Naive B cell (primary cell): ENCODE measurements around the gene SPRYD3. TPM values are rescaled to one million over a fixed set of nuclear protein-coding genes. Genes with fewer than 3 reads are reported as not detected.

Experiments
- ATAC-seq, 2 donors: fragments of 150-1000 bp; cut with Tn5 transposase; 2 replicates each; pipeline ENCODE4 v1.10.0; 2021; ENCODE audit warnings: low read depth in 2 of 2, mild to moderate bottlenecking in 2 of 2, moderate library complexity in 2 of 2
- DNase-seq: peaks from one replicate; pipeline ENCODE4 v3.0.0; 2022
- H3K27ac Mint-ChIP-seq, 6 donors: one replicate each; pipeline ENCODE4 v1.8.0; 2020 to 2022; ENCODE audit warnings: mild to moderate bottlenecking in 6 of 6, mixed read lengths in 6 of 6, moderate library complexity in 5 of 6, inconsistent platforms in 2 of 6
- H3K27me3 Mint-ChIP-seq, 3 donors: one replicate each; pipeline ENCODE4 v1.8.0; 2021 to 2022; ENCODE audit warnings: mixed read lengths in 3 of 3, mild to moderate bottlenecking in 1 of 3
- H3K36me3 Mint-ChIP-seq, 2 donors: one replicate each; pipeline ENCODE4 v1.8.0; 2020 to 2022; ENCODE audit warnings: mixed read lengths in 2 of 2, inconsistent platforms in 1 of 2, mild to moderate bottlenecking in 1 of 2
- H3K4me1 Mint-ChIP-seq, 3 donors: one replicate each; pipeline ENCODE4 v1.8.0; 2020 to 2022; ENCODE audit warnings: mixed read lengths in 3 of 3, inconsistent platforms in 1 of 3, mild to moderate bottlenecking in 1 of 3, moderate library complexity in 1 of 3
- H3K4me3 Mint-ChIP-seq, 8 donors: one replicate each; pipeline ENCODE4 v1.8.0; 2020 to 2022; ENCODE audit warnings: mild to moderate bottlenecking in 8 of 8, mixed read lengths in 8 of 8, moderate library complexity in 8 of 8, inconsistent platforms in 2 of 8
- H3K9me3 Mint-ChIP-seq, 7 donors: one replicate each; pipeline ENCODE4 v1.8.0; 2020 to 2022; ENCODE audit warnings: mixed read lengths in 7 of 7, mild to moderate bottlenecking in 5 of 7, inconsistent platforms in 2 of 7, moderate library complexity in 1 of 7
- polyA plus RNA-seq, 6 donors: library from polyadenylated mRNA; unstranded; fragments of 300-500 nt; fragmentation: Illumina TruSeq; gene quantifications; one replicate each; pipeline ENCODE4 v1.2.3, GENCODE V29; 2021; ENCODE audit warnings: low read depth in 6 of 6

Gene SPRYD3
- polyA plus RNA-seq, 6 donors from 2014 or later, result 12.8 to 31.1 (median 23.2) TPM

DNA sequence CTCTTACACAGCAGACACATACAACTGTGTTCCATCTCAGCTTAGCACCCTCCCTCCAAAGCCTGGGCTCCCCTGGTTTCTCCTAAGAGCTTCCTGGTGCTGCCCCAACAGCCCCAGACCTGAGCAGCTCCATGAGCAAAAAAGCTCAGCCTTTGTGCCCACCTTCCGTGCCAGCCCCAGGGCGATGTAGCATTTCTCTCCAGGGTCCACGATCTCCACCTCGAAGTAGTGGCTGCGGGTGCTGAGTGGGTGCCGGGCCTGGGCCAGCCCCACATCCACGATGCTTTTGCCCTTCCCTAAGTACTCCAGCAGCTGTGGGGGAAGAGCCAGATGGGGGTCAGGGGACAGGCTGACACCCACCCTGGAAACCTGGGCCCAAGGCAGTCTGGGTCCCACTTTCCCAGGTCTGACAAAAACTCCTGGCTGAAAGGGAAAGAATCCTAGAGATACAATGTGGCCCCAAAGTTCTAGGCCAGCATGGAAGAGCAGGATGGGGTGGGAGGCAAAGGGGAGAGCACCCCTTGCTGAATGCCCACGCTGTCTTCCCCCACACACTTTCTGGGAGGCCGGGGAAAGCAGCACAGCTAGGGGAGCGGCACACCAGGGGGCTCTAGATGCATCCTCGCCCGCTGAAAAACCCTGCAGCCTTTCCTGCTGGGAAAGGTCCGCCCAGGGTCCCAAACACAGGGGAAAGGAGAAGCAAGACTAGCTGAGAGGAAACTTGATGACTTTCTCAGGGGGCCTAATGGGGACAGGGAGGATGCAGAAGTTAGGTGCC, 11.0 kb downstream of the SPRYD3 start:
- no peaks in the 10 kb centered on the region for H3K27me3 Mint-ChIP-seq
- H3K4me3 Mint-ChIP-seq, result no peak overlapping the region
- peaks cover 25 to 53% (median 33%) of the 10 kb centered on the region in 3 donors for H3K4me1 Mint-ChIP-seq
- H3K36me3 Mint-ChIP-seq, result peaks cover 3 to 10% of the 10 kb centered on the region in 2 donors
- ATAC-seq (no peak), DNase-seq (no peak)
- no peaks in the 10 kb centered on the region for H3K9me3 Mint-ChIP-seq
- peak overlapping the region in 1 of 6 donors; percentile 80 for H3K27ac Mint-ChIP-seq

DNA sequence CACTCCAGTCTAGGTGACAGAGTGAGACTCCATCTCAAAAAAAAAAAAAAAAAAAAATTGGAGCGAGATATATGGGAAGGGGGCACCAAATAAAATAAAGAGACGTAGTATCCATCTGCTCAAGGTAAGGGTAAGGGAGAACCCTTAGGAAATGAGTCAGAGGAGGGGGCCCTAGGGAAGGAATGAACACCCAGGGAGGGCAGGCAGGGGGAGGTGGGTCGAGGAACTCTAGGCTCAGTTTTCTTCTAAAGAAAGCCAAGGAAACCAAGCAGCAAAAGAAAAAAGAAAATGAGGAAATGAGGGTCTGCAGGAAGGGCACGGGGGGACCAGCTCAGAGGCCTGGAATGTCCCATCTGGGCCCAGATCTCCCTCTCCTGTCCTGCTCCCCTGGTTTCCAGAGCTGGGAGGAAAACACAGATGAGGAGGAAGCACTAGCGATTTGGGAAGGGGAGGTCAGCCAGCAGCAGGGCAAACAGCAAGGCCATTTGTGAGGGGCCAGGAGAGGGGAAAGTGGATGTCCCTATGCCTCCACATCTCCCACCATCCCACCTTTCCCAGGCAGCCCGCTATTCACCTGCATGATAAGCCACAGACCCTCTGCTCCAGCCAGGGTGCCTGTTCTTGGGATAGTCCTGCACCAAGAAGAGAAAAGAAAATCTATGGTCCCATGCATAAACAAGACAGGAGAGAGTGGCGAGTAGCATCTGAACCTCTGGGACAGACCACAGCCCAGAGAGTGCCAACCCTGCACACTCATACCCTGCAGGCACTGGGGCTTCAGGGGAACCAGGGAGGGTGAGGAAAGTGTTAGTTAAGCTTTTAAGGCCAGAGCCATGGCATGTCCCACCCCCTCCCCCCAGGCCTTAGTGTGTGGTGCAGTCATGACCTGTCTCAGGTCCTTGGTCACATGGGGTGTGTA, 11.9 kb downstream of the SPRYD3 start:
- no peak overlapping the region for H3K4me3 Mint-ChIP-seq
- peaks cover 3 to 10% of the 10 kb centered on the region in 2 donors for H3K36me3 Mint-ChIP-seq
- H3K4me1 Mint-ChIP-seq, result peaks cover 17 to 45% (median 24%) of the 10 kb centered on the region in 3 donors
- no peak for DNase-seq
- H3K9me3 Mint-ChIP-seq, result no peaks in the 10 kb centered on the region
- no peak for ATAC-seq
- H3K27me3 Mint-ChIP-seq, result no peaks in the 10 kb centered on the region
- peak overlapping the region in 2 of 6 donors; percentile 57 to 79 for H3K27ac Mint-ChIP-seq

DNA sequence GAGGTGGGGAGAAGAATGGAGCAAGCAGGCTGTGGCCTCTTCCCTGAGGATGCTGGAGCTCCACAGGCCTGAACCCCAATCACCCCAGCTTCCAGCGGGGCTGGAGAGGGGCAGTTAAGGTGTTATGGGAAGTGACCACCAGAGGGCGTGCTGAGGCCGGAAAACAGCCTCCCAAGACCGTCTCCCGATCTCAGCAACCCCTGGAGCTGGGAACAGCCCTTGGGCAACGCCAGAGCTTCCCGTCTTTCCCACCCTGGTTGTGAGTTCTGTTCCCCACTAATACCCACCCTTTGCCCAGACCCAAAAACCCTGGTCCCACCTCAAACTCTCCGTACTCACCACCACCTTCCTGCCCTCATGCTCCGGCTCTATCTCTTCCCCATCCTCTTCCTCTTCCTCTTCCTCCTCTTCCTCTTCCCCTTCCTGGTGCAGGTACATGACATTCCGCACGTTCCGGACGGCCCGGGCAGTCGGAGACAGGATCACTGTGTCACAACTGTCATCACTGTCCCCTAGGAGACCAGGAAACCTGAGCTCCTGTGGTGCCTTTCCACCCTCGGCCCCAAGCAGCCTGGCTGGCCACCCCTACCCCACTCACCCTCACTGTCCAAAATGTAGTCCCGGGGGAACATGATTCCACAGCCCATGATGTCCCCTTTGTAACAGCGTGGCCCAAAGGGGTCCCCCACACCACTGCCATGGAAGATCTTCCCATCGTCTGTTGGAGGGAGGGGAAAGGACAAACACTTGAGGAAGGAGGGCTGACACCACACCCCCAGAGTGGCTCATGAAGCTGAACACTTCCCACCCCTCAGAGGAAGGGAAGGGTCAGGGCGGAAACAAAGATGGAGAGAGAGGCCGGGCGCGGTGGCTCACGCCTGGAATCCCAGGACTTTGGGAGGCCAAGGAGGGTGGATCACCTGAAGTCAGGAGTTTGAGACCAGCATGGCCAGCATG, 12.9 kb downstream of the SPRYD3 start:
- ATAC-seq (peak; percentile 69 to 84), DNase-seq (peak; percentile 61)
- H3K27me3 Mint-ChIP-seq, result no peaks in the 10 kb centered on the region
- peaks cover 3 to 10% of the 10 kb centered on the region in 2 donors for H3K36me3 Mint-ChIP-seq
- H3K9me3 Mint-ChIP-seq, result no peaks in the 10 kb centered on the region
- peaks cover 12 to 34% (median 13%) of the 10 kb centered on the region in 3 donors for H3K4me1 Mint-ChIP-seq
- H3K27ac Mint-ChIP-seq, result peak overlapping the region in 5 of 6 donors; percentile 32 to 89 (median 49)
- H3K4me3 Mint-ChIP-seq, result no peak overlapping the region

DNA sequence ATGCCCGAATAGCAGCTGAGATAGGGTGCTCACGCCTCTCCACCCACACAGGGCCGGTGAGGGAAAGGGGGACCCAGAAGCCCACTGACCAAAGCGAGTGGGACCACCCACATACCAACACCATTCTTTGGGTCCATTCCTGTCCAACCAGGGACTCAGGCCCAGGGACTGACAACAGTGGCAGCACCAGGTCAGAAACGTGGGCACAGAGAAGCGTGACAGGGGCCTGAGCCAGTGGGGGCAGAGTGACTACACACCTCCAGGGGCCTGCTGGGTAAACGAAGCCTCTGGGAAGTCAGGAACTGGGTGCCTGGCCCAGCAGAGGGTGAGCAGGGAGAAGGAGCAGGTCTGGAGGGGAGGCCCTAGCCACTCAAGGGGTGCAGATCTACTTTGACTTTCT, 13.7 kb downstream of the SPRYD3 start:
- H3K27me3 Mint-ChIP-seq, result no peaks in the 10 kb centered on the region
- peaks cover 3 to 10% of the 10 kb centered on the region in 2 donors for H3K36me3 Mint-ChIP-seq
- H3K4me3 Mint-ChIP-seq, result no peak overlapping the region
- H3K4me1 Mint-ChIP-seq, result peaks cover 7 to 26% (median 12%) of the 10 kb centered on the region in 3 donors
- no peak overlapping the region for H3K27ac Mint-ChIP-seq
- H3K9me3 Mint-ChIP-seq, result no peaks in the 10 kb centered on the region
- ATAC-seq (no peak), DNase-seq (no peak)

DNA sequence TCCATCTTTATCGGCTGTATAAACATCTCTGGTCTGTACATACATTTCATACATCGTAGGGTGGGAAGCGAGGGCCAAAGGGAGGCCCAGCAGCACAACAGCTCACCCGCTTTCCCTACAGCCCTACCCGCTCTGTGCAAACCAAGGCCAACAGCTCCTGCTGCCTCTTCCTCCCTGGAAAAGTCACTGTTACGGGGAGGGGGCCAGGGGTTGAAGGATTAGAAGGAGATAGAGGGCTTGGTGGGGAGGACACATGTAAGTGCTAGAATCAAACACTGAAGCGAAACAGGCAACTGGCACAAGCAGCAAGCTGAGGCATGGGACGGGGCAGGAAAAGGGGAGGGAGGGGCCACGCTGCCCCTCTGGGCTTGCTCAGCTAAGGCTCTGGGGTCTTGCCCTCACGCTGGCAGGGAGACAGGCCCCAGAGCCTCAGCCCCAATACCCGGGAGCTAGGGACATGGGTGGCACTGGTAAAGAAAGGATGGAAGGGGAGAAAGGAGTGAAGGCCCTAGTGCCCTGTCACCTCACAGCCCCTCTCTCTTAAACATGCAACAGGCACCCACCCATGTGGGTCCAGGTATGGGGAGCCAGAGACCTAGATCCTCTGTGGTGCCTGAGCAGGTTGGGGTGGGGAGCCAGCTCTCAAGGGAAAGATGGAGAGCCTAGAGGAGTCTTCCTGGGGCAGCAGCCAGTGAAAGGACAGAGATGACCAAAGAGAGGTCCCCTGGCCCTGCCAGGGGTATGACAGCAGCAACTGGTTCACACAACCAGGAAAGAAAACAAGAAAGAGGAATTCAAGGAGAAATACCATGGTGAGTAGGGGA, 14.4 kb downstream of the SPRYD3 start:
- Mint-ChIP-seq H3K36me3 (peaks cover 3 to 10% of the 10 kb centered on the region in 2 donors), H3K27ac (peak overlapping the region in 1 of 6 donors; percentile 63), H3K9me3 (no peaks in the 10 kb centered on the region), H3K4me3 (peak overlapping the region in 1 of 8 donors; percentile 62), H3K4me1 (peaks cover 7 to 26% (median 12%) of the 10 kb centered on the region in 3 donors), H3K27me3 (peaks cover 0 to 5% (median 0%) of the 10 kb centered on the region in 3 donors)
- DNase-seq (no peak), ATAC-seq (no peak)

DNA sequence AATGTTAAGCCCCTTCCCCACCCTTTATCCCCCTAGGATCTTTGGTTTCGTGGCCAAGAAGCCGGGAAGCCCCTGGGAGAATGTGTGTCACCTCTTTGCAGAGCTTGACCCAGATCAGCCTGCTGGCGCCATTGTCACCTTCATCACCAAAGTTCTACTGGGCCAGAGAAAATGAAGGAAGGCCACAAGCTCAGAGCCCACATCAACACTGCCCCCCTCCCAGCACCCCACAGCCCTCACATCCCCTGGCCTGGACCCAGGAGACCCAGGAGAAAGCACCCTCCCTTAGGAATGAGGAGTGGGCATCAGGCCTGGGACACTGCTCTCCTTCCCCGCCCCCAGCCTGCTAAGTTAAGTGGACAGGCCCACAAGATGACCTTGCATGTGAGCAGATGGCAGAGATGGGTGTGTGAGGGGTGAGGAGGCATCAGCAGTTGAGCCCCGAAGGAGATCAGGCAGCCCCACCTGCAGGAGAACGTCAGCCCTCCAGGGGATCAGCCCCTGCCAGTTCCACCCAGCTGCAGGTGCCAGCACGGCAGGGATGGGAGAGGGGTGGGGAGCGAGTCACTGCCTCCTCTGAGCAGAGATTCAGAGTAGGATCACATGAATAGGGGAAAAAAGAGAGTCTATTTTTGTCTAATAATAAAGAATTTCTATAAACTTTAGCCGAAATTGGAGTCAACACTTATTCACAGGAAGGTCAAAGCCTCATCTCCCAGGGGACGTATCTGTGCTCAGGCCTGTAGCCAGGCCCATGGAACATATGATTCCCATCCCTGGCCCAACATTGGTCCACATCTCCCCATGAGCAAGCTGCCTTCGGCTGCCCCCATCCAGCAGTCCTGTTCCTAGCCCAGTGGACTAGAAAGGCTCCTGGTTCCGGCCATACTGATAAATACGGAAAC, 15.2 kb downstream of the SPRYD3 start:
- ATAC-seq (no peak), DNase-seq (no peak)
- H3K27me3 Mint-ChIP-seq, result peaks cover 0 to 6% (median 0%) of the 10 kb centered on the region in 3 donors
- no peak overlapping the region for H3K27ac Mint-ChIP-seq
- H3K9me3 Mint-ChIP-seq, result no peaks in the 10 kb centered on the region
- no peak overlapping the region for H3K4me3 Mint-ChIP-seq
- peaks cover 7 to 26% (median 9%) of the 10 kb centered on the region in 3 donors for H3K4me1 Mint-ChIP-seq
- H3K36me3 Mint-ChIP-seq, result peaks cover 3 to 10% of the 10 kb centered on the region in 2 donors

- H3K9me3 Mint-ChIP-seq, result no peaks in the 10 kb centered on the region
- H3K36me3 Mint-ChIP-seq, result peaks cover 3 to 10% of the 10 kb centered on the region in 2 donors
- H3K27me3 Mint-ChIP-seq, result peaks cover 0 to 9% (median 1%) of the 10 kb centered on the region in 3 donors
- H3K27ac Mint-ChIP-seq, result peak overlapping the region in 1 of 6 donors; percentile 69
- peak overlapping the region in 1 of 8 donors; percentile 6 for H3K4me3 Mint-ChIP-seq
- peaks cover 7 to 22% (median 9%) of the 10 kb centered on the region in 3 donors for H3K4me1 Mint-ChIP-seq
- no peak for ATAC-seq
- no peak for DNase-seq
These were observed 16.0 kb downstream of the SPRYD3 start for GRCh38 chr12:53062977-53063707.

GRCh38 chr12:53062011-53062961, 16.9 kb downstream of the SPRYD3 start:
- H3K9me3 Mint-ChIP-seq, result no peaks in the 10 kb centered on the region
- DNase-seq, result no peak
- peak overlapping the region in 1 of 6 donors; percentile 69 for H3K27ac Mint-ChIP-seq

DNA sequence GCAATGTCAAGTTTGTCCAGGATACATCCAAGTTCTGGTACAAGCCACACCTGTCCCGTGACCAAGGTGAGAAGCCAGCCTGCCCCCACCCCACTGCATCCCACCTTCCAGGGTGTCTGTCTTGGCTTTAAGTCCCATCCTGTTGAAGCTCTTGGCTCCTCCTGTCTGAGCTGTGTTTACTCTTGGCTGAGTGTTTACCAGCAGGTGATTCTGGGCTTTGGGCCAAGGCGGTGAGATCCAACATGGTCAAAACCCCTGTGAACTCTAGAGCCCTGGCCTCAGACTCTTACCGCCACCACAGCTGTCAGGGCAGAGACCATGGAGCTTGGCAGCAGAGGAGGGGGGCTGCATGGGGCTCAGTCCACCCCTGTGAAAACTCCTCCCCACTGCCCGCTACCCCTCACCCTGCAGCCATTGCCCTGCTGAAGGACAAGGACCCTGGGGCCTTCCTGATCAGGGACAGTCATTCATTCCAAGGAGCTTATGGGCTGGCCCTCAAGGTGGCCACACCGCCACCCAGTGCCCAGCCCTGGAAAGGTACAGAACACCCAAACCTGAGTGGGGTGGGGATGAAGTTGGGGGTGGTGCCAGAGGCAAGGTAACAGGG, 17.7 kb downstream of the SPRYD3 start:
- peaks cover 6 to 20% (median 9%) of the 10 kb centered on the region in 3 donors for H3K4me1 Mint-ChIP-seq
- H3K27me3 Mint-ChIP-seq, result peaks cover 4 to 17% (median 9%) of the 10 kb centered on the region in 3 donors
- peaks cover 3 to 10% of the 10 kb centered on the region in 2 donors for H3K36me3 Mint-ChIP-seq
- ATAC-seq, result no peak
- no peak overlapping the region for H3K4me3 Mint-ChIP-seq
- no peaks in the 10 kb centered on the region for H3K9me3 Mint-ChIP-seq
- H3K27ac Mint-ChIP-seq, result peak overlapping the region in 2 of 6 donors; percentile 37 to 60
- no peak for DNase-seq

More at GRCh38 chr12:53062011-53062961, 16.9 kb downstream of the SPRYD3 start:
- Mint-ChIP-seq H3K36me3 (peaks cover 3 to 10% of the 10 kb centered on the region in 2 donors), H3K4me3 (no peak overlapping the region), H3K4me1 (peaks cover 7 to 20% (median 9%) of the 10 kb centered on the region in 3 donors), H3K27me3 (peaks cover under 1 to 17% (median 9%) of the 10 kb centered on the region in 3 donors)
- ATAC-seq, result no peak
